CMK (cell line): Measurements from ENCODE around the gene TRIM13.
"Not testable (repeated sequence)": the region's sequence is repeated elsewhere in the genome, so short reads cannot be mapped to it uniquely, and the experiment has no call there.

Experiments used
- DNase-seq: peaks from one replicate; pipeline ENCODE4 v3.0.0-alpha.2; 2010; ENCODE audit warnings: low read depth

Gene TRIM13, protein sequence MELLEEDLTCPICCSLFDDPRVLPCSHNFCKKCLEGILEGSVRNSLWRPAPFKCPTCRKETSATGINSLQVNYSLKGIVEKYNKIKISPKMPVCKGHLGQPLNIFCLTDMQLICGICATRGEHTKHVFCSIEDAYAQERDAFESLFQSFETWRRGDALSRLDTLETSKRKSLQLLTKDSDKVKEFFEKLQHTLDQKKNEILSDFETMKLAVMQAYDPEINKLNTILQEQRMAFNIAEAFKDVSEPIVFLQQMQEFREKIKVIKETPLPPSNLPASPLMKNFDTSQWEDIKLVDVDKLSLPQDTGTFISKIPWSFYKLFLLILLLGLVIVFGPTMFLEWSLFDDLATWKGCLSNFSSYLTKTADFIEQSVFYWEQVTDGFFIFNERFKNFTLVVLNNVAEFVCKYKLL

DNA sequence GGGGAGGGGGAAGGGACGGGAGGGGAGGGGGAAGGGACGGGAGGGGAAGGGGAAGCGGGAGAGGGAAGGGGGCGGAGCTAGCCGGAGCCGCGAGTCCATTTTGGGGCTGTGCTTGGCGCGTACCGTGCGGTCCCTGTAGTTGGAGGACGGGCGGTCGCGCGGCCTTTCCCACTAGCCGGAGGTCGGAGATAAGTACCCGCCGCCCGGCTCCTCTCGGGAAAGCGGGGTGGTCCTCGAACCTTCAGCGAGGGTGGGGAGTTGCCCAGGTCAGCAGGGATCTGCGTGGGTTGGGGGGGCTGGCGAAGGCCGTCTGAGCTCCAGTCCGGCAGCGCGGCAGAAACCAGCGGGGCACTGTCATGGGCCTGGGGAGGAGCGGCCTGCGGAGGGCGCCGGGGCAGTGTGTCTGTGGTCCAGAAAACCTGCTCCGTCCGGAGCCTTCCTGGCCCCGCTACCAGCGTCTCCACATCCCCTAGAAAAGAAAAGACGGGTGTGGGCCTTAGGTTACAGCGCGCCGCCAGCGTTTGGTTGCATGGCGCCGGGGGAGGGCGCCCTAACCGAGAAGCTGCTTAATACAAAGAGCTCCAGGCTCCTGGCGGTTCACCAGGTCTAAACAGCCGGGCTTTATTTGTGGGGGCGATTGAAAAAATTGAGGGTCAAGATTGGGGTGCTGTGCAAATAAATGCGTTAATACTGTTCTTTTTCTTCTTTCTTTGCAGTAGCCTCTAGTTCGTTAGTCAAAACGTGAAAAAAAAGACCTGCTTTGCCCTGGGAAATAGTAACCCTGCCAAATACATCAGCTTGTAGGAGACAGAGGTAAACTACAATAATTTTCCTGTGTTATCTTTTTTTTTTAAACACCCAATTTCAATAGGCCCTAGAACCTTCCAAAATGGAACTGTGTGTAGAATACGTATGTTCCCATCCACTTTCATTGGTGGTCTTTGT lies at the start of gene TRIM13:
Gene TRIM13, plus strand, starts transcription at position 92 of the 945 bp plus-strand sequence. CDS start 14,899 bp downstream, outside the sequence.
- DNase-seq: peak; percentile 89

DNA sequence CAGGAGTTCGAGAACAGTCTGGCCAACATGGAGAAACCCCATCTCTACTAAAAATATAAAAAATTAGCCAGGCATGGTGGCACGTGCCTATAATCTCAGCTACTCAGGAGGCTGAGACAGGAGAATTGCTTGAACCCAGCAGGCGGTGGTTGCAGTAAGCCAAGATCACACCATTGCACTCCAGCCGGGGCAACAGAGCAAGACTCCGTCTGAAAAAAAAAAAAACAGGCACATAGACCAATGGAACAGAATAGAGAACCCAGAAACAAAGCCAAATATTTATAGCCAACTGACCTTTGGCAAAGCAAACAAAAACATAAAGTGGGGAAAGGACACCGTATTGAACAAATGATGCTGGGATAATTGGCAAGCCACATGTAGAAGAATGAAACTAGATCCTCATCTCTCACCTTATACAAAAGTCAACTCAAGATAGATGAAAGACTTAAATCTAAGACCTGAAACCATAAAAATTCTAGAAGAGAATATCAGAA lies 48.0 kb upstream of the TRIM13 start:
- not testable (repeated sequence) for DNase-seq

DNA sequence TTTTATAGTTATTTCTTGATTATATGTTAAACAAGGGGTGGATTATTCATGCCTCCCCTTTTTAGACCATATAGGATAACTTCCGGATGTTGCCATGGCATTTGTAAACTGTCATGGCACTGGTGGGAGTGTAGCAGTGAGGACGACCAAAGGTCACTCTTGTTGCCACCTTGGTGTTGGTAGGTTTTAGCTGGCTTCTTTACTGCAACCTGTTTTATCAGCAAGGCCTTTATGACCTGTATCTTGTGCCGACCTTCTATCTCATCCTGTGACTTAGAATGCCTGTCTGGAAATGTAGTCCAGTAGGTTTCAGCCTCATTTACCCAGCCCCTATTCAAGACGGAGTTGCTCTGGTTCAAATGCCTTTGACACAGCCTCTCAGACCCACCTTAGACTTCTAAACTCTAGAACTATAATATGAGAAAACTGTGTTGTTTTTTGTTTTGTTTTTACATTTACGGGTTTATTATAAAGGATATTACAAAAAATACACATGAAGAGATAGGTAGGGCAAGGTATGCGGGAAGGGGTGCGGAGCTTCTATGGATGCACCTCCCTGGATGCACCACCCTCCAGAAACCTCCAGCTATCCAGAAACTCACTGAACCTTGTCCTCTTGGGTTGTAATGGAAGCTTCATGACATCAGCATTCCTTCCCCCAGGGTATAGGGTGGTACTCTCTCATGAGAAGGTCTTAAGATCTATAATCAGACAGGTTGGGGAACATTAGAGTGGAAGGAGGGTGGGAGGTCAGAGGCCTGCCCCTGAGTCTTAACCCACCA lies 44.9 kb upstream of the TRIM13 start:
- no peak for DNase-seq

DNA sequence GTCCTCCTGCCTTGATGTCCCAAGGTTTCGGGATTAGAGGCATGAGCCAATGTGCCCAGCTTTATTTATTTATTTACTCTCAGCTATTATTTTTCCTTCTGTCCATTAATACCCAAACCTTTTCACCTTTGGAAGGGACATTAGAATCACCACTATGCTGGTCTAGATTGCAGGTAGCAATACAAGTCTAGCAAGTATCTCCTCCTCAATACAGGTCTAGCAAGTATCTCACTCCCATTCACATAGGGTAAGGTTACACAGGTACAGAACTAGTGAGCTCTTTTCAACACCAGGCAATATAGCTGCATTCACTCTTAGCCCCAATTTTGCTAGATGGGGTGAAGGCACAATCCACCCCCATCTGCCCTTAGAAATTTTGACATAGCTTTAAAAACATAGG lies 43.3 kb upstream of the TRIM13 start:
- DNase-seq: no peak

DNA sequence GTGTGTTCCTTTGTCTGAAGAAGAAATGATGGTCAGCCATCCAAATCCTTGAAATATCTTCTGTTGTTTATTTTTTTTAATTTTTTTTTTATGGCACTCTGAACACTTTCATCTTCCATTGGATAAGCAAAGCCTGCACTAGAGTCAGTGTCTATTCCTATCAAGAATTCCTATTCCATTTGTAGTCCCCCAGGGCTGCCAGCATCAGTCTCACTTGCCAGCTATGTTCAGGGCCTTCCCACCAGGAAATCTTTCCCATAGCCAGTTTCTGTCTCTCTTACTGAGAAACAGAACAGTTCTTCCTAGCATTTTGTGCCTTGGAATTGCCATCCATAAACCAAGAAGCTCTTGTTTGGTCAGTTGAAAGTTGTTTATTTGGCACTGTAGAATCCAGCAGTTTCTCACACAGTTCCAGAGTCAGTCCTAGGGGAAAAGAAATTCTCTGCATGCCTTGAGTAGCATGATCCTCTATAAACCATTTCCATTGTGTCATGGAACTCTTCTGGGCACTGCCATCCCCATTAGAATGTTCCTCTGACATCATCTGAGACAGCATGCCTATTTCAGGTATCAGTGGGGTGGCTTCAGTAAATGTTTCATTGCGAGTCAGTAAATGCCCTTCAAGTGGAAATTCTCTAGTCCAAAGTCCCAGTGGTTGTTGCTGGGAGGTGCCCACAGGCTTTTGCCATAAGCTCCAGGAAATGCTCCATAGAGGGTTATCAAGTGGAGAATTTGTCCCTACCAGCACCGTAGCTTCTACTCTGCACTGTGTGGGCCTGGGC lies 42.0 kb upstream of the TRIM13 start:
- no peak for DNase-seq

DNA sequence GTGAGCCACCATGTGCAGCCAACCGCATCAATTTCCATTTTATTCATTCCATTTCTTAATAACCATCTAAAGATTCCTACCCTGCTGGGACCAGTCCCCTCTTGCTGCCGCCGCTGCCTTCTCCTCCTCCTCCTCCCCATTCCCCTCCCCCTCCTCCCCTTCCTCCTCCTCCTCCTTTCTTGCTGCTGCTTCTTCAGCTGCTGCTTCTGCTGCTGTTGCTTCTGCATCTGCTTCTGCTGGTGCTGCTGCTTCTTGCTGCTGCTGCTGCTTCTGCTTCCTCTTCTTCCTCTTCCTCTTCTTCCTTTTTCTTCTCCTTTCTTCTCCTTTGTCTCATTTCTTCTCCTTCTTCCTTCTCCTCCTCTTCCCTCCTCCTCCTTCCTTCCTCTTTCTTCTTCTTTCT lies 40.7 kb upstream of the TRIM13 start:
- DNase-seq: no peak

DNA sequence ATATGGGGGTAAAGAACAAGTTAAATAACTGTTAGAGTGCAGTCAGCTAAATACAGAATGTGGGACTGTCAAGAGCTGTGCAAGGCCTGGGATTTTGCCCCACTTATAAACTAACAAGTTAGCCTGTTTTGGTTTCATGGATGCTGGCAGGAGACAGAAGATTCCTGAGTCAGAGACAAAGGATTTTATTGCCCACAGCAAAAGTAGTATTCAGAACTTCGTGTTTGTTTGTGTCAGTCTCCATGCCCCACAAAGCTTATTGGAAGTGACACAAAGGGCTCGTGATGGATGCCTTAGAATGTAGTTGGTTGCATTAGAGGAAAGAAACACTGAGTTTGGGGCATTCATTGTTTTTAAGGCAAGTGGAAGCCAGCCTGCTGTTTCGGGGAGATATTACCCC lies 38.5 kb upstream of the TRIM13 start:
- DNase-seq: no peak

DNA sequence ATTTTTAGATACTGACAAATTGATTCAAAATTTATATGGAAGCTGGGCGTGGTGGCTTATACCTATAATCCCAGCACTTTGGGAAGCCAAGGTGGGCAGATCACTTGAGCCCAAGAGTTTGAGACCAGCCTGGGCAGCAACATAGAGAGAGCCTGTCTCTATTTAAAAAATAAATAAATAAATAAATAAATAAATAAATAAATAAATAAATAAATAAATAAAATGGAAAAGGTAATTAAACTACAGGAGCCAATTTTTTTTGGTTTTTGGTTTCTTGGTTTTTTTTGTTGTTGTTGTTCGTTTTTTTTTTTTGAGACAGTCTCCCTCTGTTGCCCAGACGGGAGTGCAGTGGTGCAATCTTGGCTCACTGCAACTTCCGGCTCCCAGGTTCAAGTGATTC lies 29.4 kb upstream of the TRIM13 start:
- DNase-seq: no peak

DNA sequence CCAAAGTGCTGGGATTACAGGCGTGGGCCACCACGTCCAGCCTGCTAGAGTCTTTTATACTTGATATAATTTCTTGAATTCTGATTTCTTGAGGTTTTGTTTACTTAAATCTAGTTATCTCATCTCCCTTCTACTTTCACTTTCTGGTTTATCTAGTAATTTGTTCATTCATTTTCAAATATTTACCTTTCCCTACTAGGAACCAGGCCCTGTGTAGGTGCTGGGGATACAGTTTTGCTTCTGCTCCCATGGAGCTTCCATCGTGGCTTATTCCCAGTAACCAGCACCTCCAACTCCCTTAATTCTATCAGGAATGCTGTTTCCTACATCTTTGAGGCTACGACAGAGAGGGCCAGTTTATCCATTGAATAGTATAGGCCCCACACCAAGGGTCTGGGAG lies 24.1 kb upstream of the TRIM13 start:
- DNase-seq: no peak

DNA sequence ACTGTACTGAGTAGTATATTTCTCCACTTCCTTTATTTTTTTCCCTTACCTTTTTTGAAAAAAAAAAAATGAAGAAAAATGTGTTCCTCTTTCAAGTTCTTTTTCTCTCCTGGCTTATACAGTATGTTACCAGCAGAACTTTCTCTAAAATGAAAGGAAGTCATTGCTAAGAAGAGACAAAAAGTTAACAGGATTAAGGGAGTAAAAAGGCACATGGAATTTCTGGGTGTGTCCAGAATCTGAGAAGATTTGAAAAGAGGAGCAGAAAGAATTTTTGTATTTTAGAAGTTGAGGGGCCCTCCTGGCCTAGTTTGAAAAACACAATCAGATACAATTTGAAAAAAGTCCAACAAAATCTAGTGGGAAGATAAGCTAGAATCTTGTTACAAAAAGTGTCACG lies 21.0 kb upstream of the TRIM13 start:
- no peak for DNase-seq

DNA sequence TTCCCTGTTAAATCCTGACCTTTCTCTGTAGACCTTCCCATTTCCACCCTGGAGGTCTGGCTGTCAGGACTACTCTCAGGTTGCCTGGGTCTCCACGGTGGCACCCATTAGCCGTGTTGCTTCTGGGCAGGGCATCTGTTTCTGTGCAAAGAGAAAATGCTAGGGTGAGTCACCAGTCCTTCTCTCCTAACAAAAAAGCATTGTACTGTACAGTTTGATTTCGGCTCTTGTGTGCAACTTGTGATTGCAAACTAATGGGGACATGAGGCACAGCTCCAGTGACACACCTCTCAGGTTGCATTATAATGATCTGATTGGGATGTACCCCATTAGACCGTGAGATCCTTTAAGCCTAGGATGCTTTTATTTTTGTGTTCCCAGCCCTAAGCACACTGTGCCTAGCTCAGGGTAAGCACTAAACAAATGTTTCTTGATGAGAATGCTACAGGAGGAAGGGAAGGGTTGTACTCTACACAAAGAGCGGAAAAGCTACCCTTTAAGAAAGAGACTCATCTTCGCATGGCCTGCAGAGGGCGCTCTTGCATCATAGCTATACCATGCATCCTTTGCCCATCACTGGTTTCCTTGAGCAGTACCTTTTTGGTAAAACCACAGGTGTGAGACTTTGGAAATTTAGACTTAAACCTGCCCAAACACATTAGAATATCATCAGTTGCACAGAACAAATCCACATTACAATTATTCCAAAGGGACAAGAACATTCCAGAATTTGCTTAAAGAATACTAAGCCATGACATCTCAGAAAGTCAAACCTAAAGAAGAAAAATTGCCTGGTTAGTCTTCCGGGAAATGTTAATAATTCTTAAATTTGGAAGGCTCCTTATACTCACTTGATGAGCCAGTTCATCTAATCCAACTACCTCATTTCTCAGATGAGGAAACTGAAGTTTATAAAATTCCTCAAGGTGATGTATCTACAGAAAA lies 20.3 kb upstream of the TRIM13 start:
- DNase-seq: peak; percentile 70

DNA sequence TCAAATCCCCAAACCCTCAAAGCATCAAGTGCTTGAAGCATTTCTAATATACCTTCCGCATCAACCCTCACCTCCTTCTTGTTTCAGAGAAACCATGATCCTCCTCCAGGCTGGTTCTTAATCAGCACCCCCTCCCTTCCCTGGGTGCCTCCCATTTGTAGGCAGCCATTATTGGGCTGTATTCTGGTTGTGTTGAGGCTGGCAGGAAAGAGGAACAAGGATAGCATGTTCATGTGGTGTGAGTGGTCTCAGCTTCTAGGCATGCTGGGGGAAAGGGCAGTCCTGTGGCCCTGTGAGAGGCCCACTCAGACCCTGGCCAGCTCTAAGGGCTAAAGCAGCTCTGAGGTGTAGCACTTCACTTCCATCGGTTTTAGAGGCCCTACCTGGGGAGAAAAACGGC lies 18.9 kb upstream of the TRIM13 start:
- DNase-seq: no peak

DNA sequence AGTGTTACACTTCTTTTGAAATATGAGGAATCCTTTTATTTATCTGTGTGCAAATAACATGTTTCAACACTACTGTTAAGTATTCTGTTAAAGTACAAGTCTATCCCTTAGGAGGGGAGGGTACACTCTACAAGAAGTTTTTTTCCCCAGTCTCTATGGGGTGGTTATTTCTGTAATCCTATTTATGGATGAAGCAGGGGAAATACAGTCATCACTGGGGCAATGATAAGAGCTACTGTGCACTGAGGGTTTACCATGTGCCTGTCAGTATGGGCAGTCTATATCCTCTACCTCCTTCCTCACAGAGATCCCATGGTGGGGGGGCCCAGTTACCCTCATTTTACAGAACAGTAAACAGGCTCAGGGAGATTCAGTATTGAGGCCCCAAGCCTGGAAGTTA lies 16.6 kb upstream of the TRIM13 start:
- DNase-seq: no peak

DNA sequence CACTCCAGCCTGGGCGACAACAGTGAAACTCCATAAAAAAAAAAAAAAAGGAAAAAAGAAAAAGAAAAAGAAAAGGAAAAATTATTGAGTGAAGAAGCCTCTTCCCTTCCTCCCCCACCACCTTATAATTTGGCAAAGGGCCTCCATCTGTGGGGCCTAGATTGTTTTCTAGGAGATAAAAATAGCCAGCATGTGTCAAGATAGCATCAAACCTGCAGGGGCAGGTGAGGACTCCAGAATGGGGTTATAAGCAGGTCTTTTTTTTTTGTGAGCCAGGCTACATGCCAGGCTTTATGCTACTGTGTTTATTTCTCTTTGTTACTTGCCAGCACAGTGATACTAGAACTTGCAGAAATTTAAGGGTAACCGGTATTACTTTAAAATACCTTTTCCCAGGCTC lies 11.7 kb upstream of the TRIM13 start:
- DNase-seq: no peak

DNA sequence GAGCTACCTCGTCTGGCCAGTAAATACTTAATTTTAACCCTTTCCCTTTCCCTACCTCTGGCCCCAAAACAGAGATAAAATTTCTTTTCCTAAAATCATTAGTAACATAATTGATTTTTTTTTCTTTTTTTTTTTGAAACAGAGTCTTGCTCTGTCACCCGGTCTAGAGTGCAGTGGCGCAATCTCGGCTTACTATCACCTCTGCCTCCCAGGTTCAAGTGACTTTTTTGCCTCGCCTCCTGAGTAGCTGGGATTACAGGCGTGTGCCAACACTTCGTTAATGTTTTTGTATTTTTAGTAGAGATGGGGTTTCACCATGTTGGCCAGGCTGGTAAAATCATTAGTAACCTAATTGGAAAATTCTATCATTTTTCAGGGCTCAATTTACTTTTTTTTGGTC lies 10.4 kb upstream of the TRIM13 start:
- DNase-seq: no peak

DNA sequence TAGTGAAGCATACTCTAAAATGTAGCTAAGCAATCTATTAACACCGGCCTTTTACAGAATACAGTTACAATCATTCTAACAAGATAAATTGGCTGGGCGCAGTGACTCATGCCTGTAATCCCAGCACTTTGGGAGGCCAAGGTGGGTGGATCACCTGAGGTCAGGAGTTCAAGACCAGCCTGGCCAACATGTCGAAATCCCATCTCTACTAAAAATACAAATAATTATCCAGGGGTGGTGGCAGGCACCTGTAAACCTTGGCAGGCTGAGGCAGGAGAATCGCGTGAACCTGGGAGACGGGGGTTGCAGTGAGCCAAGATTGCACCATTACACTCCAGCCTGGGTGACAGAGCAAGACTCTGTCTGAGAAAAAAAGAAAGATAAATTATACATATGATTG lies 6.2 kb upstream of the TRIM13 start:
- not testable (repeated sequence) for DNase-seq

DNA sequence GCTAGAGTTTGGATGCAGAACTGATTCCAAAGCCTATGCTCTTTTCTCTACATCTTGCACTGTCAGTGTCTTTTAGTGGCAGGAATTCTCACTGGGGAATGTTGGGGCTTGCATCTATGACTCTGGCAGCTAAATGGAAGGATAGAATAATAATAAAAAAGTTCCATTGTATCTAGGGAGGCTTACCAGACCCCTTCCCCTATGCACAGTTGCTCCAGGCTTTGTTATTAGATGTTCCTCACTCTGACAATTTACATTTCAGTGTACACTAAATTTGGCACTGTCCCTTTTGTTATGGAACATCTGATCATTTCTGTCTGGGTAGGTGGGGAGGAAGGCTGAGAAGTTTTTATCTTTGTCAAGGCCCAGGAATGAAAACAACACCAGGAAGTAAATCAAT lies 3.7 kb upstream of the TRIM13 start:
- no peak for DNase-seq

DNA sequence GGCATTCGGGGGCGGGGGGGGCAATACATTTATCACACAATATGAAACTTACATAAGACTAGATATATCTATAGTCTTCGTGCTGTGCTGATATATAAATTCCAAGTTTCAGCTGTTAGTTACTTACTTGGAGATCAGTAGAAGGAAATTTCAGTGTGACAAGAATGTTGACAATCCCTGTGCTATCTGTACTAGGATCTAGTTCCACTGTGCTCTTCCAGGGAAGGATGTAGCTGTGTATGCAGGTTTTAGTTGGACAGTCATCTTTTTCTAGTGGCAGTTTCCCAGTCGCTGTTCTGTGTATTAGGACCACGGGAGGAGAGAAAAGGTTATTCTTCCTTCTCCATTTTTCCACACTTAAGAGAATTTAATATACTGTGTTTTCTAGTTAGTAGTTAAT lies 3.2 kb upstream of the TRIM13 start:
- DNase-seq: no peak

DNA sequence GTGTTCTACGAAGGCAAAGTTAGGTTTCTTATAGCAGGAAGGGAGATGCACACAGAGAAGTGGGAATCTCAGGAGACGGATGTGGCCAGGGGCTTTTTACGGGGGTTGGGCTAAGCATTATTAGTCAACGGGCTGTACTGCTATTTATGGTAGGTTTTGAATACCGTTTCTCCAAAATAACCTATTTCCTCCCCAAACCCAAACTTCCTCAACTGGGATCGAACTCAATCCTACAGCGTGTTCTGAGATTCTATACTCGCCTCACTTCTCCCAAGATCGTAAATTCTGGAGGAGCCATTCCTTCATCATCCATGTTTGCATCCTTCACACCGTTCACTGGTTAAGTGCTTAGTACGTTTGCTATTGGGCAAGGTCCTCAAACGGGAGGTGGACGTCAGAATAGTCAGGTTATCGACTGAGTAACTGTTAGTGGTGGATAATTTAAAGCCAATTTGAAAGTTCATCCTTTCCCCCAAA lies 1.2 kb upstream of the TRIM13 start:
- no peak for DNase-seq
